Measurements from ENCODE around the gene TET3.

The TET3 gene

GRCh38 chr2:73997813-73998212 lies 13.1 kb downstream of the TET3 start:
- TF ChIP-seq, protein P1, sequence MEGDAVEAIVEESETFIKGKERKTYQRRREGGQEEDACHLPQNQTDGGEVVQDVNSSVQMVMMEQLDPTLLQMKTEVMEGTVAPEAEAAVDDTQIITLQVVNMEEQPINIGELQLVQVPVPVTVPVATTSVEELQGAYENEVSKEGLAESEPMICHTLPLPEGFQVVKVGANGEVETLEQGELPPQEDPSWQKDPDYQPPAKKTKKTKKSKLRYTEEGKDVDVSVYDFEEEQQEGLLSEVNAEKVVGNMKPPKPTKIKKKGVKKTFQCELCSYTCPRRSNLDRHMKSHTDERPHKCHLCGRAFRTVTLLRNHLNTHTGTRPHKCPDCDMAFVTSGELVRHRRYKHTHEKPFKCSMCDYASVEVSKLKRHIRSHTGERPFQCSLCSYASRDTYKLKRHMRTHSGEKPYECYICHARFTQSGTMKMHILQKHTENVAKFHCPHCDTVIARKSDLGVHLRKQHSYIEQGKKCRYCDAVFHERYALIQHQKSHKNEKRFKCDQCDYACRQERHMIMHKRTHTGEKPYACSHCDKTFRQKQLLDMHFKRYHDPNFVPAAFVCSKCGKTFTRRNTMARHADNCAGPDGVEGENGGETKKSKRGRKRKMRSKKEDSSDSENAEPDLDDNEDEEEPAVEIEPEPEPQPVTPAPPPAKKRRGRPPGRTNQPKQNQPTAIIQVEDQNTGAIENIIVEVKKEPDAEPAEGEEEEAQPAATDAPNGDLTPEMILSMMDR (IDR thresholded peaks at IDR 0.05; ENCODE audit: insufficient read depth, low read length, poor library complexity, severe bottlenecking) = no peak
- Histone ChIP-seq H3K4me3 (replicated peaks; ENCODE audit: low read depth, low read length) (no peak overlapping the region), H3K27me3 (replicated peaks; ENCODE audit: control insufficient read depth, insufficient read depth, low read length) (no peaks in the 10 kb centered on the region), H3K36me3 (ENCODE audit: control insufficient read depth, insufficient read depth, low read length) (peaks cover 11% of the 10 kb centered on the region)
- no peak for DNase-seq (ENCODE audit: extremely low read depth, insufficient read length)

- DNase-seq (ENCODE audit: extremely low read depth, insufficient read length) = no peak
- H3K27me3 ChIP-seq (replicated peaks; ENCODE audit: control insufficient read depth, insufficient read depth, low read length) = no peaks in the 10 kb centered on the region
- TF ChIP-seq, protein P1 (IDR thresholded peaks at IDR 0.05; ENCODE audit: insufficient read depth, low read length, poor library complexity, severe bottlenecking) = no peak
- no peak overlapping the region for H3K4me3 ChIP-seq (replicated peaks; ENCODE audit: low read depth, low read length)
- peaks cover 10% of the 10 kb centered on the region for H3K36me3 ChIP-seq (ENCODE audit: control insufficient read depth, insufficient read depth, low read length)
Measured at GRCh38 chr2:73998451-73998850, 13.7 kb downstream of the TET3 start.

- TF ChIP-seq, protein P1 (IDR thresholded peaks at IDR 0.05; ENCODE audit: insufficient read depth, low read length, poor library complexity, severe bottlenecking) = no peak
- Histone ChIP-seq H3K36me3 (ENCODE audit: control insufficient read depth, insufficient read depth, low read length) (peaks cover 10% of the 10 kb centered on the region), H3K4me3 (replicated peaks; ENCODE audit: low read depth, low read length) (no peak overlapping the region), H3K27me3 (replicated peaks; ENCODE audit: control insufficient read depth, insufficient read depth, low read length) (no peaks in the 10 kb centered on the region)
- DNase-seq (ENCODE audit: extremely low read depth, insufficient read length) = no peak
Measured at GRCh38 chr2:73998933-73999332, 14.2 kb downstream of the TET3 start.

DNA sequence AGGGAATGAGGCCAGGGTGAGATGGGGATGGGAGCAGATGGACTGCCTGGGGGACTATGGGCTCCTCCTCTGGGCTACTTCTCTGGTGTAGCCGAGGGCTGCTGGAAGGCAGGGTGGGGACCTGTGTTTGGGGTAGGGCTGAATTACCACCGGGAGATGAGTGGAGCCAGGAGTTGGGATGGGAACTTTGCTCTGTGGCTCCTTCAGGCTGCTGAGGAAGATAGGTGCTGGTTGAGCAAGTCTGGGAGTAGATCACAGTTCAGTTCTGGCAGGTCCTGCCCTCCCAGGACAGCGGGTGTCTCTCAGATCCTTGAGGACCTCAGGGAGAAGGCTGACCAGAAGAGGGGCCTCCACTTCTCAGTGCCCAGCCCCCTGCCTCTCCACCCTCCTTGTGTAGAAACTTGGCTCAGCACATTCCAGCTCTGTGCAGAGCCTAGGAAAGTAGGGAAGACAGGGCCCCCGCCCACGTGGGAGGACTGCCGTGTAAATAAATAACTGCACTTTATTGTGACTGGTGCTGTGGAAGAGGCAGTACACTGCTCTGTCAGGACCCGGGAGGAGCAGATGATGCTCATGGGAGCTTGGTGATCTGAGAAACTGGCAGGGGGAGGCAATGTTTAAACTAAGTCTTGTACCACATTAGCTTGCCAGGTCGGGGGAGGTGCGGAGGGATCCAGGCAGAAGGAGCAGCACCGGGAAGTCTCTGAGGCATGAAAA lies 15.3 kb downstream of the TET3 start:
- H3K36me3 ChIP-seq (ENCODE audit: control insufficient read depth, insufficient read depth, low read length) = peaks cover 19% of the 10 kb centered on the region
- H3K27me3 ChIP-seq (replicated peaks; ENCODE audit: control insufficient read depth, insufficient read depth, low read length) = no peaks in the 10 kb centered on the region
- TF ChIP-seq, protein P1 (IDR thresholded peaks at IDR 0.05; ENCODE audit: insufficient read depth, low read length, poor library complexity, severe bottlenecking) = no peak
- DNase-seq (ENCODE audit: extremely low read depth, insufficient read length) = no peak
- H3K4me3 ChIP-seq (replicated peaks; ENCODE audit: low read depth, low read length) = no peak overlapping the region

- no peak for DNase-seq (ENCODE audit: extremely low read depth, insufficient read length)
- Histone ChIP-seq H3K4me3 (replicated peaks; ENCODE audit: low read depth, low read length) (no peak overlapping the region), H3K27me3 (replicated peaks; ENCODE audit: control insufficient read depth, insufficient read depth, low read length) (no peaks in the 10 kb centered on the region), H3K36me3 (ENCODE audit: control insufficient read depth, insufficient read depth, low read length) (peaks cover 24% of the 10 kb centered on the region)
- TF ChIP-seq, protein P1 (IDR thresholded peaks at IDR 0.05; ENCODE audit: insufficient read depth, low read length, poor library complexity, severe bottlenecking) = no peak
Measured at GRCh38 chr2:74000666-74001065, 16.0 kb downstream of the TET3 start.

GRCh38 chr2:74001121-74001520 lies 16.4 kb downstream of the TET3 start:
- Histone ChIP-seq H3K4me3 (replicated peaks; ENCODE audit: low read depth, low read length) (no peak overlapping the region), H3K27me3 (replicated peaks; ENCODE audit: control insufficient read depth, insufficient read depth, low read length) (no peaks in the 10 kb centered on the region), H3K36me3 (ENCODE audit: control insufficient read depth, insufficient read depth, low read length) (peaks cover 27% of the 10 kb centered on the region)
- TF ChIP-seq, protein P1 (IDR thresholded peaks at IDR 0.05; ENCODE audit: insufficient read depth, low read length, poor library complexity, severe bottlenecking) = no peak
- DNase-seq (ENCODE audit: extremely low read depth, insufficient read length) = no peak

Data from GM06990 (cell line).